ENCODE results near the gene TMIGD3.

Gene TMIGD3

DNA sequence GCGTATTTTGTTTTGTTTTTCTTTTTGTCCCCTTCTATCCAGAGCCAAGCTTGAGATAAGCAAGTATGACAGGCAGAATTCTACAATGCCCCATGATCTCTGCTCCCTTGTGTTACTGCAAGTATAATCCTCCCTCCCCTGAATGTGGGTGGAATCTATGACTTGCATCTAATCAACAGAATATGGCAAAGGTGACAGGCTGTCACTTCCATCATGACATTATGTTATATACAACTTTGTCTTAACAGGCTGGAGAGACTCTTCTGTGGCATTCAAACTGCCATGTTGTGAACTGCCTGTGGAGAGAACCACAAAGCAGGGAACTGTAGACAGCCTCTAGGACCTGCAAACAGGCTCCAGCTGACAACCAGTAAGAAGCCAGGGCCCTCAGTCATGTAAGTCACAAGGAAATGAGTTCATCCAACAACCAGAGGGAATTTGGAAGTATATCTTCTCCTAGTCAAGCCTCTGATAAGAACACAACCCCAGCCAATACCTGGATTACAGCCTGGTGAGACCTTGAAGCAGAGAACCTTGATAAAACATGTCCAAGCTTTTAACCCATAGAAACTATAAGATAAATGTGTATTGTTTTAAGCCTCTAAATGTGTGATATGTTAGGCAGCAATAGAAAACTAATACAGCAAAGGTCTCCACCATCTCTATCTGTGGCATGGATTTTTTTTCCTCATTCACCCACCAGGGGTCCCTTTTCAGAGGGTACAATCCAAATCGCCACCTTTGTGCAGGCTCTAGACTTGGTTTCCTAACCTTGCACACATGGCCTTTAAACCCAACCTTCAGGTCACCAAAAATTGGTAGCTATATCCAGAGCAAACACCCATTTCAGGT, 35.3 kb downstream of the TMIGD3 start:
- H3K9ac ChIP-seq (ENCODE audit: low read length), result no peak overlapping the region
- no peak overlapping the region for H3K4me2 ChIP-seq (ENCODE audit: low read length)
- no peak overlapping the region for H2BK12ac ChIP-seq (ENCODE audit: low read length)

GRCh38 chr1:111466480-111466879, 37.0 kb downstream of the TMIGD3 start:
- H3K4me2 ChIP-seq (ENCODE audit: low read length), result no peak overlapping the region
- no peaks in the 10 kb centered on the region for H3K4me1 ChIP-seq (ENCODE audit: control insufficient read depth in 1 of 2, insufficient read depth in 2 of 2, low read length in 2 of 2)
- H2BK12ac ChIP-seq (ENCODE audit: low read length), result no peak overlapping the region
- H3K9me3 ChIP-seq (ENCODE audit: insufficient read depth, low read depth, low read length), result no peaks in the 10 kb centered on the region
- no peak overlapping the region for H3K18ac ChIP-seq (ENCODE audit: low read length)
- H2AFZ ChIP-seq (ENCODE audit: insufficient read depth, low read length, poor library complexity), result no peak overlapping the region
- H3K14ac ChIP-seq (ENCODE audit: low read length), result no peak overlapping the region
- no peaks in the 10 kb centered on the region for H3K79me2 ChIP-seq (ENCODE audit: control insufficient read depth, insufficient read depth, low read length, poor library complexity)
- H2BK5ac ChIP-seq (ENCODE audit: low read depth, low read length, poor library complexity), result no peak overlapping the region
- no peak overlapping the region for H2BK120ac ChIP-seq (ENCODE audit: insufficient read depth, low read length, poor library complexity)
- no peaks in the 10 kb centered on the region for H3K27me3 ChIP-seq (ENCODE audit: insufficient read depth, low read length)
- H4K8ac ChIP-seq (ENCODE audit: low read depth, low read length), result no peak overlapping the region
- H3K4ac ChIP-seq (ENCODE audit: low read depth, low read length), result no peak overlapping the region
- H4K12ac ChIP-seq (ENCODE audit: low read depth, low read length), result no peak overlapping the region
- H2AK5ac ChIP-seq (ENCODE audit: low read length), result no peak overlapping the region
- DNase-seq, result no peak
- no peak overlapping the region for H3K4me3 ChIP-seq (ENCODE audit: low read depth, low read length)
- H3K79me1 ChIP-seq (ENCODE audit: low read length), result no peaks in the 10 kb centered on the region
- H3K9ac ChIP-seq (ENCODE audit: low read length), result no peak overlapping the region
- no peak overlapping the region for H3K23ac ChIP-seq (ENCODE audit: low read length)
- peaks cover 4 to 7% of the 10 kb centered on the region in 2 experiments for H3K36me3 ChIP-seq (ENCODE audit: control insufficient read depth in 1 of 2, insufficient read depth in 2 of 2, low read length in 2 of 2)
- no CpG with 5 or more reads among the region's 1 CpG for WGBS (ENCODE audit: extremely low coverage, insufficient coverage, insufficient read length)
- H3K27ac ChIP-seq (ENCODE audit: low read depth, low read length), result no peak overlapping the region
- no peak overlapping the region for H4K91ac ChIP-seq (ENCODE audit: low read depth, low read length)

More for the DNA sequence above, 35.3 kb downstream of the TMIGD3 start:
- Histone ChIP-seq H3K36me3 (ENCODE audit: control insufficient read depth in 1 of 2, insufficient read depth in 2 of 2, low read length in 2 of 2) (peaks cover 0 to 5% of the 10 kb centered on the region in 2 experiments), H2AFZ (ENCODE audit: insufficient read depth, low read length, poor library complexity) (no peak overlapping the region), H3K79me1 (ENCODE audit: low read length) (no peaks in the 10 kb centered on the region), H4K8ac (ENCODE audit: low read depth, low read length) (no peak overlapping the region), H3K14ac (ENCODE audit: low read length) (no peak overlapping the region), H3K23ac (ENCODE audit: low read length) (no peak overlapping the region), H3K4me1 (ENCODE audit: control insufficient read depth in 1 of 2, insufficient read depth in 2 of 2, low read length in 2 of 2) (no peaks in the 10 kb centered on the region), H4K91ac (ENCODE audit: low read depth, low read length) (no peak overlapping the region), H2AK5ac (ENCODE audit: low read length) (no peak overlapping the region), H3K4me3 (ENCODE audit: low read depth, low read length) (no peak overlapping the region), H3K79me2 (ENCODE audit: control insufficient read depth, insufficient read depth, low read length, poor library complexity) (no peaks in the 10 kb centered on the region), H3K4ac (ENCODE audit: low read depth, low read length) (no peak overlapping the region), H2BK5ac (ENCODE audit: low read depth, low read length, poor library complexity) (no peak overlapping the region), H3K27me3 (ENCODE audit: insufficient read depth, low read length) (no peaks in the 10 kb centered on the region), H4K12ac (ENCODE audit: low read depth, low read length) (no peak overlapping the region), H3K9me3 (ENCODE audit: insufficient read depth, low read depth, low read length) (no peaks in the 10 kb centered on the region), H3K27ac (ENCODE audit: low read depth, low read length) (no peak overlapping the region), H2BK120ac (ENCODE audit: insufficient read depth, low read length, poor library complexity) (no peak overlapping the region), H3K18ac (ENCODE audit: low read length) (no peak overlapping the region)
- DNase-seq, result no peak
- WGBS (ENCODE audit: extremely low coverage, insufficient coverage, insufficient read length), result no CpG with 5 or more reads among the region's 2 CpGs

DNA sequence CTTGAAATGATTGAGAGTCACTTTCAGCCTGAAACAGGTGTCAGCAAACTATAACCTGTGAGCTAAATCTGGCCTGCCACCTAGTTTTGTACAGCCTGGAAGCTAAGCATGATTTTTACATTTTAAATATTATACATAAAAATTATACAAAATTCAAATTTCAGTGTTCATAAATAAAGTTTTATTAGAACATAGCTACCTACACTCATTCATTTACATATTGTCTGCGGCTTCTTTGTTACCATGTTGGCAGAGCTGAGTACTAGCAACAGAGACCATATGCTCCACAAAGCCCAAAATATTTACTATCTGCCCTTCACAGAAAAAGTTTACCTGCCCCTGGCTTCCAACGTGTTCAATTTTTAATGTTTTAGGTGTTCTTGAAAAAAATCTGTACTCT, 37.7 kb downstream of the TMIGD3 start:
- H4K8ac ChIP-seq (ENCODE audit: low read depth, low read length), result no peak overlapping the region
- H3K27me3 ChIP-seq (ENCODE audit: insufficient read depth, low read length), result no peaks in the 10 kb centered on the region
- no peak overlapping the region for H2BK5ac ChIP-seq (ENCODE audit: low read depth, low read length, poor library complexity)
- H4K91ac ChIP-seq (ENCODE audit: low read depth, low read length), result no peak overlapping the region
- H3K9ac ChIP-seq (ENCODE audit: low read length), result no peak overlapping the region
- no peak overlapping the region for H3K23ac ChIP-seq (ENCODE audit: low read length)
- no peak overlapping the region for H3K4me3 ChIP-seq (ENCODE audit: low read depth, low read length)
- no peaks in the 10 kb centered on the region for H3K4me1 ChIP-seq (ENCODE audit: control insufficient read depth in 1 of 2, insufficient read depth in 2 of 2, low read length in 2 of 2)
- no peaks in the 10 kb centered on the region for H3K79me1 ChIP-seq (ENCODE audit: low read length)
- no peaks in the 10 kb centered on the region for H3K79me2 ChIP-seq (ENCODE audit: control insufficient read depth, insufficient read depth, low read length, poor library complexity)
- H3K36me3 ChIP-seq (ENCODE audit: control insufficient read depth in 1 of 2, insufficient read depth in 2 of 2, low read length in 2 of 2), result peaks cover 5 to 10% of the 10 kb centered on the region in 2 experiments
- no peaks in the 10 kb centered on the region for H3K9me3 ChIP-seq (ENCODE audit: insufficient read depth, low read depth, low read length)
- WGBS (ENCODE audit: extremely low coverage, insufficient coverage, insufficient read length), result no CpG with 5 or more reads among the region's 2 CpGs
- H4K12ac ChIP-seq (ENCODE audit: low read depth, low read length), result no peak overlapping the region
- H2BK12ac ChIP-seq (ENCODE audit: low read length), result no peak overlapping the region
- no peak overlapping the region for H2AFZ ChIP-seq (ENCODE audit: insufficient read depth, low read length, poor library complexity)
- H2AK5ac ChIP-seq (ENCODE audit: low read length), result no peak overlapping the region
- no peak overlapping the region for H3K4me2 ChIP-seq (ENCODE audit: low read length)
- no peak overlapping the region for H3K27ac ChIP-seq (ENCODE audit: low read depth, low read length)
- H3K14ac ChIP-seq (ENCODE audit: low read length), result no peak overlapping the region
- H3K18ac ChIP-seq (ENCODE audit: low read length), result no peak overlapping the region
- no peak overlapping the region for H2BK120ac ChIP-seq (ENCODE audit: insufficient read depth, low read length, poor library complexity)
- no peak for DNase-seq
- no peak overlapping the region for H3K4ac ChIP-seq (ENCODE audit: low read depth, low read length)

DNA sequence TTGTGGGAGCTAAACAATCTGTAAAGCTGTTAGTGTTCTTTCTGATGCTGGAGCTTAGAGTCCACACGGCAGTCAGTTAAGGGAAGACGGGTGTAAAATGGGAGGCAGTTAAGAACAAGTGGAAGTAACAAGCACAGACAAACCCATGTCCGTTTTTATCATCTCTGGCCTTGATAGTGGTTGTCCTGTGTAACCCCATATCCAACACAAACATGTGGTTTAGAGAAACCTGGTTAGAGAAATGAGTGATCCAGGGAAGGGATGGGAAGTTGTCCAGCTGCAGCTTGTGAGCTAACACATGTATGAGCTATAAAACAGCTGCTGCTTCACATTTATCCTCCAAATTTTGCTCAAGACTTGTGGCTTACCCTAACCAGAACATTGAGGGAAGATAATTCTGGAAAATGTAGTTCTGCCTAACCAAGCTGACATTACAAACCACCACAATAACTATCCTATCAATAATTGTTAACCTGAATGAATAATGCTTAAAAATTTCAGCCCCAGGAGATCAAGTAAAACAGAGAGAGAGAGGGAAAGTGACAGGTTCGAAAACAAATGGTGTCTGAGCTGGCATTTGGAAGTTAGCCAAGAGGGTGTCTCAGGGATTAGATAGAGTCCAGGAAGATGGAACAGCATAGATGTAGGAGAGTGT, 40.3 kb downstream of the TMIGD3 start:
- no peak overlapping the region for H2BK120ac ChIP-seq (ENCODE audit: insufficient read depth, low read length, poor library complexity)
- no peak overlapping the region for H2AFZ ChIP-seq (ENCODE audit: insufficient read depth, low read length, poor library complexity)
- H3K79me2 ChIP-seq (ENCODE audit: control insufficient read depth, insufficient read depth, low read length, poor library complexity), result no peaks in the 10 kb centered on the region
- H3K23ac ChIP-seq (ENCODE audit: low read length), result no peak overlapping the region
- H3K4me1 ChIP-seq (ENCODE audit: control insufficient read depth in 1 of 2, insufficient read depth in 2 of 2, low read length in 2 of 2), result no peaks in the 10 kb centered on the region
- no peak overlapping the region for H4K12ac ChIP-seq (ENCODE audit: low read depth, low read length)
- no peaks in the 10 kb centered on the region for H3K79me1 ChIP-seq (ENCODE audit: low read length)
- peaks cover 9 to 19% of the 10 kb centered on the region in 2 experiments for H3K36me3 ChIP-seq (ENCODE audit: control insufficient read depth in 1 of 2, insufficient read depth in 2 of 2, low read length in 2 of 2)
- H3K9me3 ChIP-seq (ENCODE audit: insufficient read depth, low read depth, low read length), result no peaks in the 10 kb centered on the region
- no peak for DNase-seq
- H3K27ac ChIP-seq (ENCODE audit: low read depth, low read length), result no peak overlapping the region
- H4K8ac ChIP-seq (ENCODE audit: low read depth, low read length), result no peak overlapping the region
- H3K4me2 ChIP-seq (ENCODE audit: low read length), result no peak overlapping the region
- no peak overlapping the region for H3K9ac ChIP-seq (ENCODE audit: low read length)
- H3K14ac ChIP-seq (ENCODE audit: low read length), result no peak overlapping the region
- no peak overlapping the region for H2BK5ac ChIP-seq (ENCODE audit: low read depth, low read length, poor library complexity)
- no peak overlapping the region for H4K91ac ChIP-seq (ENCODE audit: low read depth, low read length)
- H3K27me3 ChIP-seq (ENCODE audit: insufficient read depth, low read length), result no peaks in the 10 kb centered on the region
- no peak overlapping the region for H3K4ac ChIP-seq (ENCODE audit: low read depth, low read length)
- WGBS (ENCODE audit: extremely low coverage, insufficient coverage, insufficient read length), result no CpG with 5 or more reads among the region's 4 CpGs
- no peak overlapping the region for H2AK5ac ChIP-seq (ENCODE audit: low read length)
- no peak overlapping the region for H3K18ac ChIP-seq (ENCODE audit: low read length)
- H3K4me3 ChIP-seq (ENCODE audit: low read depth, low read length), result no peak overlapping the region
- no peak overlapping the region for H2BK12ac ChIP-seq (ENCODE audit: low read length)

Measured in trophoblast cell (in vitro differentiated cells and primary cell).